PFSK-1 (cell line): ENCODE results near the gene USP43.

ENCODE experiments used
- POLR2AphosphoS5 ChIP-seq: IDR thresholded peaks from 2 replicates; pipeline ENCODE4 v1.6.1; 2012; ENCODE audit warnings: low read depth, mild to moderate bottlenecking, control low read depth, low read length, moderate library complexity
- SIN3A ChIP-seq: IDR thresholded peaks from 2 replicates; pipeline ENCODE4 v1.6.1; 2012; ENCODE audit warnings: mild to moderate bottlenecking, low read length, moderate library complexity, borderline replicate concordance; ENCODE audit not compliant: insufficient read depth
- TF ChIP-seq, protein P1 (sequence below), 2 experiments: IDR thresholded peaks; 2 replicates each; pipeline versions ENCODE4 v1.6.1 to v1.8.0; 2011 to 2012; ENCODE audit warnings: low read depth in 2 of 2, low read length in 2 of 2, control low read depth in 1 of 2, inconsistent platforms in 1 of 2, mild to moderate bottlenecking in 1 of 2, moderate library complexity in 1 of 2; ENCODE audit not compliant: insufficient read depth in 1 of 2

- TF ChIP-seq POLR2AphosphoS5 = no peak
- TF ChIP-seq, protein P1, sequence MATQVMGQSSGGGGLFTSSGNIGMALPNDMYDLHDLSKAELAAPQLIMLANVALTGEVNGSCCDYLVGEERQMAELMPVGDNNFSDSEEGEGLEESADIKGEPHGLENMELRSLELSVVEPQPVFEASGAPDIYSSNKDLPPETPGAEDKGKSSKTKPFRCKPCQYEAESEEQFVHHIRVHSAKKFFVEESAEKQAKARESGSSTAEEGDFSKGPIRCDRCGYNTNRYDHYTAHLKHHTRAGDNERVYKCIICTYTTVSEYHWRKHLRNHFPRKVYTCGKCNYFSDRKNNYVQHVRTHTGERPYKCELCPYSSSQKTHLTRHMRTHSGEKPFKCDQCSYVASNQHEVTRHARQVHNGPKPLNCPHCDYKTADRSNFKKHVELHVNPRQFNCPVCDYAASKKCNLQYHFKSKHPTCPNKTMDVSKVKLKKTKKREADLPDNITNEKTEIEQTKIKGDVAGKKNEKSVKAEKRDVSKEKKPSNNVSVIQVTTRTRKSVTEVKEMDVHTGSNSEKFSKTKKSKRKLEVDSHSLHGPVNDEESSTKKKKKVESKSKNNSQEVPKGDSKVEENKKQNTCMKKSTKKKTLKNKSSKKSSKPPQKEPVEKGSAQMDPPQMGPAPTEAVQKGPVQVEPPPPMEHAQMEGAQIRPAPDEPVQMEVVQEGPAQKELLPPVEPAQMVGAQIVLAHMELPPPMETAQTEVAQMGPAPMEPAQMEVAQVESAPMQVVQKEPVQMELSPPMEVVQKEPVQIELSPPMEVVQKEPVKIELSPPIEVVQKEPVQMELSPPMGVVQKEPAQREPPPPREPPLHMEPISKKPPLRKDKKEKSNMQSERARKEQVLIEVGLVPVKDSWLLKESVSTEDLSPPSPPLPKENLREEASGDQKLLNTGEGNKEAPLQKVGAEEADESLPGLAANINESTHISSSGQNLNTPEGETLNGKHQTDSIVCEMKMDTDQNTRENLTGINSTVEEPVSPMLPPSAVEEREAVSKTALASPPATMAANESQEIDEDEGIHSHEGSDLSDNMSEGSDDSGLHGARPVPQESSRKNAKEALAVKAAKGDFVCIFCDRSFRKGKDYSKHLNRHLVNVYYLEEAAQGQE (IDR thresholded peaks at IDR 0.05; ENCODE audit: insufficient read depth in 1 of 2, low read depth in 2 of 2, low read length in 2 of 2) = no peak
- no peak for TF ChIP-seq SIN3A
Measured at GRCh38 chr17:9729735-9730420, 84.6 kb downstream of the USP43 start.
